Measurements from ENCODE around the gene PBRM1.

PBRM1 gene

DNA sequence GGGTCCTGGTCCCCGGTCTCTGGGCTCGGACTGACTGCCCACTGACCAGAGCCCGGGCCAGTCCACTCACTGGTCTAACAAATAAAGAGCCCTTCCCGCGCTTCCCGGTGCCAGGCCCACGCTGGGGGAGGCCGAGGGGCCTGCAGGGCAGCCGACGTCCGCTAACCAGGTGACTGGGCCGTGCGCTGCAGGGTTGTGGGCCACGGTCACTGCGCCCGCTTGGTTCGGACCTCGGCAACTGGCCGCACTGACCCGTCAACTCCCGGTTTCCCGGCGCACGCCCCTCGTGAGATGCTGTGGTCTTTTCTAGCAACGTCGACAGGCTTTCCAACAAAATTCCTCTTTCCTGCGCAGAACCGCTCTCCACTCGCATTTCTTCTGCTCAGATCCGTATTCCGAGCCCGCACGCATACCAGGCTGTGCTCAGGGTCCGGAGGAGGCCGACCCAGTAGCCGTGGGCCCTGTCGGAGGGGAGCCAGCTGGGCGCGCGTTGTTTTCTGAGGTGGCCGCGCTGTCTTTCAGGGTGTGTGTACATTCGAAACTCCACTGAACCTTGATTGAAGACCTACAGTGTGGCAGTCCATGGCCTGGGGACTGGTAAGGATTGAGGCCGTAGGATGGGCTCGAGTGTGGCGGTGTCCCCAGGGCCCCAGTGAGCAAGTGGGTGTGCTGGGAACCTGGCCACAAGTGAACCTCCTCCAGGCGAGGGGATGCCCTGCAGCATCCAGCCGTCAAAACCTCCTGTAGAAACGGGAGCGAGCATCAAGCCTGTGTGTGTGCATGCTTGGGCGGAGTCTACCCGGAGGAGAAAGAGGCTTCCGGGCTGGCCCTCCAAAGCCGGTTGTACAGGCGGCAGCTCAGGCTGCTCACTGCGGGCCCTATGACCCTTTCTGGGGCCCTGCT is 151.2 kb downstream of the PBRM1 start:
- TF ChIP-seq CTCF (conservative IDR thresholded peaks at IDR 0.05), result no peak
- H3K27ac ChIP-seq, result peak overlapping the region; percentile 97

DNA sequence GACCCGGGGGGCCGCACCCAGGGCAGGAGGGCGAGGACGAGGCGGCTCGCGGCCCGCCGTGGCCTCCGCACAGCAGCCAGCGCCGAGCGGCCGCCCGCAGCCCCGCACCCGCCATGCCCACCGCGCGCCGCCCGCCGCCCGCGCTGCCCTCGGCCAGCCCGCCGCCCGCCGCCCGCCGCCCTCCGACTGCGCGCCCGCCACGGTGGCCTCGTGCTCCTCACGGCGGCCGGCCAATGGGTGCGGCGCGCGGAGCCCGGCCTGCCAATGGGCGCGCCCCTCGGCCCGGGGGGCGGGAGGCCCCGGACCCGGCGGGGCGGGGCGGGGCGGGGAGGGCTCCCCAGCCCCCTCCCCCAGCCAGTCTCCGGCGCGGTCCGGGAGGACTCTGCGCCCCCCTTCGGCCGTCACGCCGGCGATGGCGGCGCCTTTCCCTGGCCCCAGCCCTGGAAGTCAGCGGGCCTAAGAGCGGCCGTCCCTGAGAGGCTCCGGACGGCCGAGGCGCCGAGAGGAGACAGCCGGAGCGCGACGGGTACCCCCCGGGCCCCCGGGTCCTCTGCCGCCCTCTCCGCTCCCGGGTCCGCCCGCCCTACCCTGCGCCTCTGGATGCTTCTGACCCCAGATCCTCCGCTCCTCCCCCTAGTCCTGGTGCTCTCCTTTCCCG is 152.0 kb downstream of the PBRM1 start, which contains the start of gene NT5DC2:
TSS of gene NT5DC2 (minus strand) at position 235 of the 658 bp plus-strand sequence. CDS start at position 115, 120 bp downstream.
- no peak for TF ChIP-seq CTCF (conservative IDR thresholded peaks at IDR 0.05)
- peak within 1 kb of the TSS; percentile 97 for H3K27ac ChIP-seq

GRCh38 chr3:52532838-52533622 is 152.7 kb downstream of the PBRM1 start:
- H3K27ac ChIP-seq, result peak overlapping the region; percentile 97
- no peak for TF ChIP-seq CTCF (conservative IDR thresholded peaks at IDR 0.05)

DNA sequence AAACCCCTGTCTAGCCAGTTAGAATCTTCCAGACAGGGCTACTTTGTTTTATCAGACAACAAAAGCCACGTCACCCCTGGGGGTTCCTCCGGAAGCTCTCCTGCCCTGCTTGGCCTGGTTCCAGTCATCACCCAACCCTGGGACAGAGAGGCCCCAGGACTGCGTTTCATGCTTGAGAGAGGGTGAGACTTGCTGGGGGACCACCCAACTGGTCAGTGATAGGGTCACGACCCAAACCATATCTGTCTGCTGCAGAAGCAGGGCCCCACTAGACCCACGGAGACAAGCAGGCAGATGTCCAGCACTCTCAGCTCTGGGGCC is 153.2 kb downstream of the PBRM1 start:
- no peak for TF ChIP-seq CTCF (conservative IDR thresholded peaks at IDR 0.05)
- peak overlapping the region; percentile 97; the same call in 1 of the 2 replicates for H3K27ac ChIP-seq

DNA sequence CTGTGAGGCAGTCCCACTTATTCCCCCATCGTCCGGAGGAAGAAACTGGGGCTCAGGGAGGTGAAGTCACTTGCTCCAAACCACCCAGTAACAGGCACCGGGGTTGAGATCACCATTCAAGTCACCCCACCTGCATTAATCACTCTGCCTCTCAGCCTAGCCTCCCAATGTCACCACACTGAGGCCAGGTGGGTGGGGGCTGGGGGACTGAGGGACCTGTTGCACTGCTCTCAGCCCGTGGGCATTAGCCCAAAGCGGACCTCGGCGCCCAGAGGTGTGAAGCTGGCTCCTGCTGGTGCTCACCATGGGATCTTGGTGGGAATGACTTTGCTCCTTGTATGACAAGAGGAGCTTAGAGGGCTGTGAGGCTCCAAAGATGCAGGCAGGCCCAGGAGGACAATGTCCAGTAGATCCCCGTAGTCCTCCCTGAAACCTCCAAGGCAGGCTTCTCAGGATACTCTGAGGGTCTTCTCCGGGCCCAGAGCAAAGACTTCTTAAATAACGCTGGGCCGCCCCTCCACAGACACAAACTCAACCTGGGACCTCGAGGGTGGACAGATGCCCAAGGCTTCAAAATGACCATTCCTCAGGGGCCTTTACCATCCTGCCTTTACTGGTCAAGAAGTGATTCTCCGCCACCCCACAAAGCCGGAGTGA is 153.7 kb downstream of the PBRM1 start:
- H3K27ac ChIP-seq, result peak overlapping the region; percentile 97; the same call in 1 of the 2 replicates
- TF ChIP-seq CTCF (conservative IDR thresholded peaks at IDR 0.05), result no peak

DNA sequence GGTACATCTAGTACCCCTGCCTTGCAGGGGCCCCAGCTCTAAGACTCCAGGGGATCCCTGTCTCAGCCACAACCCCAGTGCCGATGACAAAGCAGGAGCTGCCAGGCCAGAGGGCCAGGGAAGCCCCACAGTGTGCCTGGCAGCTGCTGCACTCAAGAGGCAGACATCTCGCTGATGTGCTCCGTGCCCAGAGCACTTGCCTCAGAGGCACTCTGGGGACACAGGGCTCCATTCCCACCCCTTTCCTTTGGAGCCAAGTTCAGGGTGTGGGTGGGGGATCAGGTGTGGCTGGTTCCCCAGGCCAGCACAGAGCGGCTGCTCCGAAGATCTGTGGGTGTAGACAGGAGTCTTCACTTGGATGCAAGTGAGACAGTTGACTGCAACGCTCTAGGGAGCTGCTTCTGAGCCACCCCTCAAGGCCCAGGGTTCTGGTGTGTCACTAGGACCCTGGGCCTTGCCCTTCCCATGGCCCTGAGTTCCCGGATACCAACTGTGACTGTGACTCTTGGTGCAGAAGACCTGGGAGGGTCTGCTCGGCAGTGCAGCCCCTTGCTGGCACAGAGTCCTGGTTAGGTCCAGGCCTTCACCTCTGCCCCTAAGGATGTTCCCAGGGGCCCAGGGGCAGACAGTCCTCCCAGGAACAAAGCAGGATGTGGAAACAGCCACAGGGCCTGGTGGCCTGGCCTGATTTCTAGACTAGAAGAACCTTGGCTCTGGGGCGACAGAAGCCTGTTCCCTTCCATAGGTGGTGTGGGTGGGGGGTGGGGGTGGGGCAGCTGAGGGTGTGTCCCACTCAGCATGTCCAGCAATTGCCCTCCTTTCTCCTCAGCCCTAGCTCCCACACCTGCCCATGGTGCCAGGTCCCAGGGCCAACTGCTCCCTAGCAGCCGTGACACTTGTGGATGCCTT is 154.5 kb downstream of the PBRM1 start:
- TF ChIP-seq CTCF (conservative IDR thresholded peaks at IDR 0.05), result no peak
- H3K27ac ChIP-seq, result no peak overlapping the region
